K562 (cell line): ENCODE data around the gene HBB. TPM values are rescaled to one million over a fixed set of nuclear protein-coding genes. Genes with fewer than 3 reads are reported as not detected.

ENCODE experiments used
- ARID1B ChIP-seq: fragments of 450-650 bp; IDR thresholded peaks from 2 replicates; pipeline ENCODE4 v1.6.1; 2016; ENCODE audit warnings: antibody characterized with exemption, mild to moderate bottlenecking, inconsistent platforms
- BDP1 ChIP-seq: IDR thresholded peaks from 3 replicates; pipeline ENCODE4 v1.6.1; 2011; ENCODE audit not compliant: insufficient read length, insufficient read depth
- BRD4 ChIP-seq: fragments of 200-600 bp; sonication (generic); IDR thresholded peaks from 2 replicates; pipeline ENCODE4 v1.6.1; 2017; ENCODE audit warnings: inconsistent platforms
- FOXM1 ChIP-seq, 2 experiments: fragments of 450-650 bp in 1 of 2; sonication (generic) in 1 of 2; formaldehyde crosslinking in 1 of 2; IDR thresholded peaks; 2 replicates each; pipeline versions ENCODE4 v1.6.1 to v1.9.0; 2017 to 2022; ENCODE audit warnings: low read depth in 2 of 2, mild to moderate bottlenecking in 2 of 2, missing genetic modification reagents in 1 of 2, moderate library complexity in 1 of 2
- GMEB1 ChIP-seq: fragments of 250-450 bp; sonication (Bioruptor Pico); IDR thresholded peaks from 2 replicates; pipeline ENCODE4 v1.4.0; 2020; ENCODE audit warnings: mild to moderate bottlenecking
- HMG20A ChIP-seq: fragments of 450-650 bp; formaldehyde crosslinking; conservative IDR thresholded peaks from 2 replicates; pipeline ENCODE4 v1.4.0; 2020; ENCODE audit warnings: mild to moderate bottlenecking, mixed read lengths
- KDM1A ChIP-seq, 2 experiments: fragments of 450-650 bp; IDR thresholded peaks; 2 replicates each; pipeline ENCODE4 v1.6.1; 2016; ENCODE audit warnings: mild to moderate bottlenecking in 2 of 2
- MEIS2 ChIP-seq: fragments of 450-650 bp; IDR thresholded peaks from 2 replicates; pipeline ENCODE4 v1.6.1; 2014; ENCODE audit warnings: mild to moderate bottlenecking; ENCODE audit not compliant: partially characterized antibody
- MYC ChIP-seq, 2 experiments: fragments of 250-450 bp in 1 of 2; sonication (Bioruptor Pico) in 1 of 2; IDR thresholded peaks; 2 replicates each; pipeline versions ENCODE4 v1.5.1 to v1.6.1; 2012 to 2021; ENCODE audit warnings: low read depth in 2 of 2, borderline replicate concordance in 1 of 2, improper control_type of control experiment in 1 of 2, low read length in 1 of 2, mild to moderate bottlenecking in 1 of 2, moderate library complexity in 1 of 2
- NCOR1 ChIP-seq: fragments of 450-650 bp; IDR thresholded peaks from 2 replicates; pipeline ENCODE4 v1.6.1; 2016; ENCODE audit warnings: mild to moderate bottlenecking, moderate library complexity
- PBX2 ChIP-seq, 2 experiments: IDR thresholded peaks in 1 of 2; conservative IDR thresholded peaks in 1 of 2; 2 replicates each; pipeline ENCODE4 v1.6.1; 2016; ENCODE audit warnings: low read depth in 2 of 2, mild to moderate bottlenecking in 1 of 2, missing compliant biosample characterization in 1 of 2, missing genetic modification characterization in 1 of 2, moderate library complexity in 1 of 2
- POLR2G ChIP-seq: fragments of 200-400 bp; formaldehyde crosslinking; IDR thresholded peaks from 2 replicates; pipeline ENCODE4 v1.6.1; 2017; ENCODE audit warnings: low read depth, mild to moderate bottlenecking, antibody characterized with exemption, low read length, moderate library complexity
- PURB ChIP-seq: sonication (generic); formaldehyde crosslinking; IDR thresholded peaks from 2 replicates; pipeline ENCODE4 v1.9.0; 2021; ENCODE audit warnings: low read depth, mild to moderate bottlenecking, missing genetic modification reagents
- PYGO2 ChIP-seq: fragments of 450-650 bp; IDR thresholded peaks from 2 replicates; pipeline ENCODE4 v1.6.1; 2016; ENCODE audit warnings: mild to moderate bottlenecking, missing genetic modification characterization, moderate library complexity, missing compliant biosample characterization
- SP1 ChIP-seq: sonication (generic); formaldehyde crosslinking; IDR thresholded peaks from 2 replicates; pipeline ENCODE4 v1.8.1; 2022; ENCODE audit warnings: mild to moderate bottlenecking, missing genetic modification reagents
- SRSF7 ChIP-seq: fragments of 200-400 bp; formaldehyde crosslinking; optimal IDR thresholded peaks from 2 replicates; pipeline ENCODE3; 2017; ENCODE audit warnings: mild to moderate bottlenecking, low read depth, low read length
- U2AF1 ChIP-seq: fragments of 200-400 bp; formaldehyde crosslinking; optimal IDR thresholded peaks from 2 replicates; pipeline ENCODE3; 2017; ENCODE audit warnings: mild to moderate bottlenecking, low read depth, low read length, moderate library complexity
- ZFX ChIP-seq: sonication (generic); formaldehyde crosslinking; IDR thresholded peaks from 2 replicates; pipeline ENCODE4 v1.8.0; 2022; ENCODE audit warnings: mild to moderate bottlenecking, missing genetic modification reagents, moderate library complexity
- ZNF282 ChIP-seq: sonication (generic); formaldehyde crosslinking; IDR thresholded peaks from 2 replicates; pipeline ENCODE4 v1.8.1; 2023; ENCODE audit warnings: missing genetic modification reagents
- polyA plus RNA-seq, 8 experiments: library from polyadenylated mRNA; depleted of rRNA in 4 of 8; stranded (reverse) in 5 of 8; unstranded in 3 of 8; fragments of >200 nt; fragmentation: Nextera tagmentation in 2 of 8; fragmentation: Illumina TruSeq in 1 of 8; extraction: Ambion mirVana in 2 of 8; extraction: Trizol in 1 of 8; gene quantifications; 2 replicates each; pipeline versions ENCODE4 v1.2.1 to v1.2.3, GENCODE V29; 2011 to 2014; ENCODE audit warnings: inconsistent platforms in 1 of 8, missing spikeins in 1 of 8
- total RNA-seq, 7 experiments: library from RNA; depleted of rRNA in 6 of 7; stranded (reverse); fragments of >200 nt in 6 of 7; fragmentation: Illumina TruSeq in 2 of 7; extraction: Trizol in 2 of 7; gene quantifications; 2 replicates each; pipeline versions ENCODE4 v1.2.1 to v1.2.3, GENCODE V29; 2011 to 2021; ENCODE audit warnings: low replicate concordance in 1 of 7
- TF ChIP-seq, protein P1 (sequence below): fragments of 250-450 bp; sonication (Bioruptor Pico); IDR thresholded peaks from 2 replicates; pipeline ENCODE4 v1.8.0; 2022; ENCODE audit warnings: inconsistent platforms, mild to moderate bottlenecking, moderate library complexity, borderline replicate concordance
- TF ChIP-seq, protein P2 (sequence below): fragments of 450-650 bp; formaldehyde crosslinking; IDR thresholded peaks from 2 replicates; pipeline ENCODE4 v1.4.0; 2020; ENCODE audit warnings: mild to moderate bottlenecking, moderate library complexity

The HBB gene
- total and polyA plus RNA-seq, 9 of the 15 experiments (the other 6 are each of a cell fraction or from before 2014, with no cell fraction given) = 0.33 to 3.4 (median 1.2) TPM; not detected in 2

GRCh38 chr11:5232176-5232575, 5.3 kb upstream of the HBB start (continued):
- no peak for TF ChIP-seq PURB (CRISPR knock-in tag)
- no peak for TF ChIP-seq HMG20A (CRISPR knock-in tag)
- no peak for TF ChIP-seq ZNF282 (CRISPR knock-in tag)
- TF ChIP-seq PYGO2 = no peak
- TF ChIP-seq, protein P1, sequence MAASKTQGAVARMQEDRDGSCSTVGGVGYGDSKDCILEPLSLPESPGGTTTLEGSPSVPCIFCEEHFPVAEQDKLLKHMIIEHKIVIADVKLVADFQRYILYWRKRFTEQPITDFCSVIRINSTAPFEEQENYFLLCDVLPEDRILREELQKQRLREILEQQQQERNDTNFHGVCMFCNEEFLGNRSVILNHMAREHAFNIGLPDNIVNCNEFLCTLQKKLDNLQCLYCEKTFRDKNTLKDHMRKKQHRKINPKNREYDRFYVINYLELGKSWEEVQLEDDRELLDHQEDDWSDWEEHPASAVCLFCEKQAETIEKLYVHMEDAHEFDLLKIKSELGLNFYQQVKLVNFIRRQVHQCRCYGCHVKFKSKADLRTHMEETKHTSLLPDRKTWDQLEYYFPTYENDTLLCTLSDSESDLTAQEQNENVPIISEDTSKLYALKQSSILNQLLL (CRISPR knock-in tag) = no peak
- TF ChIP-seq BRD4 = no peak
- TF ChIP-seq SP1 (CRISPR knock-in tag) = no peak
- peak; percentile 71 for TF ChIP-seq MEIS2
- TF ChIP-seq, protein P2, sequence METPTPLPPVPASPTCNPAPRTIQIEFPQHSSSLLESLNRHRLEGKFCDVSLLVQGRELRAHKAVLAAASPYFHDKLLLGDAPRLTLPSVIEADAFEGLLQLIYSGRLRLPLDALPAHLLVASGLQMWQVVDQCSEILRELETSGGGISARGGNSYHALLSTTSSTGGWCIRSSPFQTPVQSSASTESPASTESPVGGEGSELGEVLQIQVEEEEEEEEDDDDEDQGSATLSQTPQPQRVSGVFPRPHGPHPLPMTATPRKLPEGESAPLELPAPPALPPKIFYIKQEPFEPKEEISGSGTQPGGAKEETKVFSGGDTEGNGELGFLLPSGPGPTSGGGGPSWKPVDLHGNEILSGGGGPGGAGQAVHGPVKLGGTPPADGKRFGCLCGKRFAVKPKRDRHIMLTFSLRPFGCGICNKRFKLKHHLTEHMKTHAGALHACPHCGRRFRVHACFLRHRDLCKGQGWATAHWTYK (CRISPR knock-in tag) = no peak
- no peak for TF ChIP-seq GMEB1 (CRISPR knock-in tag)
- TF ChIP-seq SRSF7 = no peak
- TF ChIP-seq KDM1A (IDR thresholded peaks at IDR 0.05) = peak; percentile 76 to 81
- TF ChIP-seq ARID1B = 0 out of 2 replicates have a peak, but pooled peaks have one; percentile 12
- TF ChIP-seq PBX2 (CRISPR knock-in tag; IDR thresholded peaks at IDR 0.05; ENCODE audit: low read depth) = no peak
- TF ChIP-seq PBX2 (tag; conservative IDR thresholded peaks at IDR 0.05; ENCODE audit: low read depth) = peak; percentile 70
- no peak for TF ChIP-seq FOXM1 (IDR thresholded peaks at IDR 0.05; ENCODE audit: low read depth)
- no peak for TF ChIP-seq FOXM1 (CRISPR knock-in tag; IDR thresholded peaks at IDR 0.05; ENCODE audit: low read depth)
- no peak for TF ChIP-seq ZFX (CRISPR knock-in tag)
- TF ChIP-seq U2AF1 = no peak
- TF ChIP-seq POLR2G = no peak
- no peak for TF ChIP-seq BDP1
- TF ChIP-seq NCOR1 = 0 out of 2 replicates have a peak, but pooled peaks have one; percentile 18
- no peak for TF ChIP-seq MYC (IDR thresholded peaks at IDR 0.05; ENCODE audit: low read depth, low read length)
- no peak for TF ChIP-seq MYC (CRISPR knock-in tag; IDR thresholded peaks at IDR 0.05; ENCODE audit: borderline replicate concordance, low read depth)
